ENCODE measurements around the gene ASMTL.
"Not testable (repeated sequence)": the region's sequence is repeated elsewhere in the genome, so short reads cannot be mapped to it uniquely, and the experiment has no call there.

The ASMTL gene

GRCh38 chrX:1453395-1453783 lies 680 bp upstream of the ASMTL start:
- DNase-seq: no peak

GRCh38 chrX:1451661-1452515 lies 821 bp downstream of the ASMTL start:
- DNase-seq: no peak

GRCh38 chrX:1451251-1451660 lies 1.5 kb downstream of the ASMTL start:
- DNase-seq: no peak

GRCh38 chrX:1450361-1451161 lies 2.1 kb downstream of the ASMTL start:
- peak; percentile 53 for DNase-seq

GRCh38 chrX:1449823-1450149 lies 2.9 kb downstream of the ASMTL start:
- DNase-seq: no peak

GRCh38 chrX:1449036-1449822 lies 3.5 kb downstream of the ASMTL start:
- peak; percentile 46 for DNase-seq

GRCh38 chrX:1448573-1449001 lies 4.1 kb downstream of the ASMTL start:
- DNase-seq: peak; percentile 42

GRCh38 chrX:1447969-1448572 lies 4.6 kb downstream of the ASMTL start:
- DNase-seq: not testable (repeated sequence)

GRCh38 chrX:1446984-1447968 lies 5.4 kb downstream of the ASMTL start:
- DNase-seq: peak; percentile 53

GRCh38 chrX:1444561-1445500 lies 7.9 kb downstream of the ASMTL start:
- peak; percentile 42 for DNase-seq

- DNase-seq: peak; percentile 40
Observed at GRCh38 chrX:1443496-1444075, 9.1 kb downstream of the ASMTL start.

GRCh38 chrX:1442724-1443367 lies 9.9 kb downstream of the ASMTL start:
- DNase-seq: peak; percentile 30

GRCh38 chrX:1442016-1442665 lies 10.6 kb downstream of the ASMTL start:
- DNase-seq: peak; percentile 46

GRCh38 chrX:1440506-1440905 lies 12.2 kb downstream of the ASMTL start:
- peak; percentile 32 for DNase-seq

GRCh38 chrX:1435241-1435895 lies 17.3 kb downstream of the ASMTL start:
- DNase-seq: peak; percentile 47

- no peak for DNase-seq
Observed at GRCh38 chrX:1434871-1435240, 17.9 kb downstream of the ASMTL start.

GRCh38 chrX:1433646-1434357 lies 18.9 kb downstream of the ASMTL start:
- DNase-seq: no peak

GRCh38 chrX:1430451-1430850 lies 22.3 kb downstream of the ASMTL start:
- no peak for DNase-seq

Measured in activated CD8-positive, alpha-beta memory T cell treated with anti-CD3 and anti-CD28 coated beads, Interleukin-2, amount 50 U/mL, for 48 hours (primary cell).